Measurements from ENCODE around the gene EEF2K. TPM values are rescaled to one million over a fixed set of nuclear protein-coding genes. Genes with fewer than 3 reads are reported as not detected.

The EEF2K gene
- polyA plus RNA-seq, 3 donors, result 0.85 to 6.5 (median 1.7) TPM

DNA sequence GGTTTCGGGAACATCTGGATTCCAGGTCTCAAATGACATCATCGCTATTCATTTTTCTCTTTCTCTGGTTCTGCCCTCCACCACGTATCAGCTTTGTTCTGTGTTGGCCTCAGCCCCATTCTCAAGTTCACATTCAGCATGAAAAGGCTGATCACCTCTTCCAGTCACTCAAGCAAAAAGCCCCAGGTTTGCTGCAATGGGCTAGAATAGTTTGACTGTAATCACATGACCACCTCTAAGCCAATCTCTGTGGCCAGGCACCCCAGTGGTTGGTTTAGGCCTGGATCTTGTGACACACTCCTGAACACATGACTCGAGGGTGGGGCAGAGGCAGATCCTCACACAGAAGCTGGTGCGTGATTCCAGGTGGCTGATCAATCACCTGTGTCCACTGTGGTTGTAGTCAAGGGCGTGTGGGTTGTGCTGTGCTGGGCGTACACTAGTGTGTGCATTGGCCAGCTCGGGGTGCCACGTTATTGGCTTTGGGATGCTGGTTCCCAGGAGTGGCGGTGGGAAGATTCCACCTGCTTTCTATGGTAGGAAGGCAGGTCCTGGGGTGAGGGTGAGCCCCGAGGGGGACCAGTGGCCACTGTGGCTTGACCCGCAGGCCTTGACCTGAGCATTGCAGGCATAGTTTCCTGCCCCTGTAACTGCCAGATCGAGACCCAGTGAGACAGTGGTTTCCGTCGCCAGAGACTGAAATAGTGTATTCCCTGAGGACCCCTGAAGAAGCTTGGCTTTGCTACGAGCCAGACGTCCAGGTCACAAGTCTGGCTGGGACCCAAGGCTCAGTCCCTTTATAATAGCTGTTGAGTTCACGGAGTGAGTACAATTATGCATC lies 12.0 kb downstream of the EEF2K start:
- Mint-ChIP-seq H3K27me3 (ENCODE audit: low read depth in 3 of 3) (no peaks in the 10 kb centered on the region), H3K9me3 (peaks cover 0 to 2% (median 0%) of the 10 kb centered on the region in 7 donors), H3K27ac (peak overlapping the region in 1 of 7 donors; percentile 37), H3K4me3 (no peak overlapping the region), H3K36me3 (peaks cover 8 to 30% of the 10 kb centered on the region in 2 donors), H3K4me1 (peaks cover 20% of the 10 kb centered on the region)
- H3K4me3 ChIP-seq (replicated peaks in 1 of 3; ENCODE audit: low read depth in 2 of 3, low read length in 3 of 3), result no peak overlapping the region
- peaks cover 33% of the 10 kb centered on the region for H3K79me2 ChIP-seq (ENCODE audit: insufficient read depth, low read length)
- H3K36me3 ChIP-seq (replicated peaks in 1 of 2; ENCODE audit: control insufficient read depth in 1 of 2, insufficient read depth in 2 of 2, low read length in 2 of 2), result peaks cover 0 to 5% of the 10 kb centered on the region in 2 donors
- intact Hi-C loops (cut with micrococcal nuclease), result no loop called here
- TF ChIP-seq, protein P1, sequence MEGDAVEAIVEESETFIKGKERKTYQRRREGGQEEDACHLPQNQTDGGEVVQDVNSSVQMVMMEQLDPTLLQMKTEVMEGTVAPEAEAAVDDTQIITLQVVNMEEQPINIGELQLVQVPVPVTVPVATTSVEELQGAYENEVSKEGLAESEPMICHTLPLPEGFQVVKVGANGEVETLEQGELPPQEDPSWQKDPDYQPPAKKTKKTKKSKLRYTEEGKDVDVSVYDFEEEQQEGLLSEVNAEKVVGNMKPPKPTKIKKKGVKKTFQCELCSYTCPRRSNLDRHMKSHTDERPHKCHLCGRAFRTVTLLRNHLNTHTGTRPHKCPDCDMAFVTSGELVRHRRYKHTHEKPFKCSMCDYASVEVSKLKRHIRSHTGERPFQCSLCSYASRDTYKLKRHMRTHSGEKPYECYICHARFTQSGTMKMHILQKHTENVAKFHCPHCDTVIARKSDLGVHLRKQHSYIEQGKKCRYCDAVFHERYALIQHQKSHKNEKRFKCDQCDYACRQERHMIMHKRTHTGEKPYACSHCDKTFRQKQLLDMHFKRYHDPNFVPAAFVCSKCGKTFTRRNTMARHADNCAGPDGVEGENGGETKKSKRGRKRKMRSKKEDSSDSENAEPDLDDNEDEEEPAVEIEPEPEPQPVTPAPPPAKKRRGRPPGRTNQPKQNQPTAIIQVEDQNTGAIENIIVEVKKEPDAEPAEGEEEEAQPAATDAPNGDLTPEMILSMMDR (IDR thresholded peaks at IDR 0.05), result no peak
- H4K20me1 ChIP-seq (ENCODE audit: insufficient read depth, low read length), result no peaks in the 10 kb centered on the region
- 95% methylated on average over 15 of the region's 18 CpGs for WGBS (ENCODE audit: insufficient coverage)
- H2AFZ ChIP-seq (ENCODE audit: insufficient read depth, low read depth, low read length, poor library complexity, severe bottlenecking), result no peak overlapping the region
- H3K4me2 ChIP-seq (replicated peaks; ENCODE audit: extremely low read depth, low read length, poor library complexity, severe bottlenecking), result no peak overlapping the region
- peaks cover 9 to 11% of the 10 kb centered on the region in 2 donors for H3K4me1 ChIP-seq (ENCODE audit: control insufficient read depth in 1 of 2, insufficient read depth in 2 of 2, low read length in 2 of 2)
- no peaks in the 10 kb centered on the region for H3K9me3 ChIP-seq (replicated peaks in 1 of 2; ENCODE audit: control insufficient read depth in 1 of 2, insufficient read depth in 1 of 2, low read length in 2 of 2)
- DNase-seq, result peak in 1 of 3 donors; percentile 42
- no peak overlapping the region for H3K27ac ChIP-seq (ENCODE audit: low read depth in 1 of 2, low read length in 2 of 2)
- no peak overlapping the region for H3K9ac ChIP-seq (ENCODE audit: insufficient read depth, low read length, poor library complexity, severe bottlenecking)
- H3K27me3 ChIP-seq (ENCODE audit: control insufficient read depth in 2 of 2, insufficient read depth in 2 of 2, low read length in 2 of 2), result no peaks in the 10 kb centered on the region

DNA sequence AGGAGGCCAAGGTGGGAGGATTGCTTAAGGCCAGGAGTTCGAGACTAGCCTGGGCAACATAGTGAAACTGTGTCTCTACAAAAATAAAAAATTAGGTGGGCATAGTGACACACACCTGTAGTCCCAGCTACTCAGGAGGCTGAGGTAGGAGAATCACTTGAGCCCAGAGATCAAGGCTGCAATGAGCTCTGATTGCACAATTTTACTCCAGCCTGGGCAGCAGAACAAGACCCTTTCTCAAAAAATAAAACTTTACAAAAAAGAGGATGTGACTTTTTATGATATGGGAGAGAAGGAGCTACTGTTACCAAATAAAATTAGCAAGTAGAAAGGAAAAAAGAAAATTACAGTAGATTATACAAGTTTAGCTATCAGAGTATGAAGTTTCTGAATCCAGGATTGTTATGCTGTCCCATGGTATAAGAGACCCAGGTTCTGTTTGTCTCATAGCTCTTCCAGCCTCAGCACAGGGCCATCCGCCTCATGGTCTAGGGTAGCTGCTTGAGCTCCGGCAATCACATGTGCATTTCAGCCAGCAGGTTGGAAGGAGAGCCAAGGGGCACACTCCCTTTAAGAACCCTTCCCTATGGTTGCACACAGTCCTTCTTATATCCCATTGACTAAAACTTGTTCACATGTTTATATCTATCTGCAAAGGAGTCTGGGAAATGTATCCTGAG lies 13.5 kb downstream of the EEF2K start:
- Mint-ChIP-seq H3K9me3 (peaks cover 0 to 2% (median 0%) of the 10 kb centered on the region in 7 donors), H3K4me1 (peaks cover 20% of the 10 kb centered on the region), H3K4me3 (no peak overlapping the region), H3K36me3 (peaks cover 3 to 18% of the 10 kb centered on the region in 2 donors), H3K27me3 (ENCODE audit: low read depth in 3 of 3) (peaks cover 0 to 2% (median 0%) of the 10 kb centered on the region in 3 donors), H3K27ac (peak overlapping the region in 4 of 7 donors; percentile 8 to 42 (median 18))
- H3K4me2 ChIP-seq (replicated peaks; ENCODE audit: extremely low read depth, low read length, poor library complexity, severe bottlenecking), result no peak overlapping the region
- intact Hi-C loops (cut with micrococcal nuclease), result no loop called here
- H3K79me2 ChIP-seq (ENCODE audit: insufficient read depth, low read length), result peaks cover 30% of the 10 kb centered on the region
- peaks cover 0 to 3% of the 10 kb centered on the region in 2 donors for H3K36me3 ChIP-seq (replicated peaks in 1 of 2; ENCODE audit: control insufficient read depth in 1 of 2, insufficient read depth in 2 of 2, low read length in 2 of 2)
- H3K9me3 ChIP-seq (replicated peaks in 1 of 2; ENCODE audit: control insufficient read depth in 1 of 2, insufficient read depth in 1 of 2, low read length in 2 of 2), result no peaks in the 10 kb centered on the region
- no peak for DNase-seq
- H3K4me3 ChIP-seq (replicated peaks in 1 of 3; ENCODE audit: low read depth in 2 of 3, low read length in 3 of 3), result no peak overlapping the region
- TF ChIP-seq, protein P1 (IDR thresholded peaks at IDR 0.05), result no peak
- H3K4me1 ChIP-seq (ENCODE audit: control insufficient read depth in 1 of 2, insufficient read depth in 2 of 2, low read length in 2 of 2), result peaks cover 9 to 11% of the 10 kb centered on the region in 2 donors
- H4K20me1 ChIP-seq (ENCODE audit: insufficient read depth, low read length), result no peaks in the 10 kb centered on the region
- no peak overlapping the region for H3K9ac ChIP-seq (ENCODE audit: insufficient read depth, low read length, poor library complexity, severe bottlenecking)
- H3K27me3 ChIP-seq (ENCODE audit: control insufficient read depth in 2 of 2, insufficient read depth in 2 of 2, low read length in 2 of 2), result no peaks in the 10 kb centered on the region
- 100% methylated on average over 1 of the region's 3 CpGs for WGBS (ENCODE audit: insufficient coverage)
- H2AFZ ChIP-seq (ENCODE audit: insufficient read depth, low read depth, low read length, poor library complexity, severe bottlenecking), result no peak overlapping the region
- no peak overlapping the region for H3K27ac ChIP-seq (ENCODE audit: low read depth in 1 of 2, low read length in 2 of 2)

Data from CD14-positive monocyte (primary cell).